DMS53 treated with DMSO at 0.1 percent for 48 hours (cell line): Measurements from ENCODE around the gene CLDN7.
"Not testable (repeated sequence)": the region's sequence is repeated elsewhere in the genome, so short reads cannot be mapped to it uniquely, and the experiment has no call there.

ENCODE experiments used
- DNase-seq: peaks from one replicate; lab custom pipeline; 2025; ENCODE audit not compliant: unreplicated experiment; lab: John Stamatoyannopoulos, UW

CLDN7 gene

DNA sequence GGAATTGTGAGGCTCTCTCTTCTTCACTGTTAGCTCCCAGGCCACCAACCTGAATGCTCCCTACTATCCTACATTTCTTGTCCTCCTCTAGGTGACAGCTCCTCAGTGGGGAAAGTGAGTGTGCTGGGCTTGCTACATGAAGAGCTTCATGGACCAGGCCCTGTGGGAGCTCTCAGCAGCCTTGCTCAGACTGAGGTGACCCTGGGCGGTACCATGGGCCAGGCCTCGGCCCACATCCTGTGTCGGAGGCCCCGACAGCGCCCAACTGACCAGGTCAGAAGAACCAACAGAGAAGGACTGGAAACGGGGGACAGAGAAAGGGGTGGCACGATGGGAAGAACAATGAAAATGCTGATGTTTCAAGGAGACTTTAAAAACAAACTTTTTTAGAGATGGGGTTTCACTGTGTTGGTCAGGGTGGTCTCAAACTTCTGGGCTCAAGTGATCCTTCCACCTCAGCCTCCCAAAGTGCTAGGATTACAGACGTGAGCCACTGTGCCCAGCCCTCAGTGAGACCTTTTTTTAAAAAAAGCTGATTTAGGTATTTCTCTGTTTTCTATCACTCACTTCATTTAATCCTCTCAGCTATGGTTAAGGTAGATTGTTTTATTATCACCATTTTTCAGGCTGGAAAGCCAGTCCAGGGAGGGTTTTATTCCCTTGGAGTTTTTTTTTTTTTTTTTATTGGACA lies 5.4 kb downstream of the CLDN7 start:
- DNase-seq = no peak

DNA sequence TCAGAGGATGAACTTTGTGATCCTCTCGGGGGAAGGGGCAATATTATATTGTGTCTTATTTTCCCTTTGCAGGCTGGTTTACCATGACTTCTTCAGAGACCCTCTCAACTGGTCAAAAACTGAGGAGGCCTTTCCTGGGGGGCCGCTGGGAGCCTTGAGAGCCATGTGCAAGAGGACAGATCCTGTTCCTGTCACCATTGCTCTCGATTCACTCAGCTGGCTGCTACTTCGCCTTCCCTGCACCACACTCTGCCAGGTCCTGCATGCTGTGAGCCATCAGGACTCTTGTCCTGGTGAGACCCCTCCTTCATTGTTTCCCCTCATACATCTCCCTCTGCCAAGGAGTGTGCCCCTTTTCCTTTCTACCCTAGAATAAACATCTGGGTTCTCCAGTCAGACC lies 7.8 kb downstream of the CLDN7 start:
- DNase-seq = no peak

DNA sequence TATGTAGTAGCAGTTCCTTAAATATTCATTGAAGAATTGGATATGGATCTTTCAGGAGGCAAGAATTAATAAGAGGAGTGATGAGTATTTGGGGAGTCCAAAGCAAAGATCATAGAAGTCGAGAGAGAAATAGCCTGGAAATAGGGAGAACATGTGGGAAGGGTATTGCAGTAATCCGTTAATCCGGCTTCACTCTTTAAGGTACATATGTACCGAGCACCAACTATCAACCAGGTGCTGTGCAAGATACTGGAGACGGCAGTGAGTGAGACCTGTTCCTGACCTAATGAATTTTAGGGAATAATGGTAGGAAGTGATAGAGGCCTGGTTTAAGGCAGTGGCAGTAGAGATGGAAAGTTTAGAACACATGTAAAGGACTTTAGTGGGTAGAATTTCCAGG lies 9.2 kb downstream of the CLDN7 start:
- no peak for DNase-seq

DNA sequence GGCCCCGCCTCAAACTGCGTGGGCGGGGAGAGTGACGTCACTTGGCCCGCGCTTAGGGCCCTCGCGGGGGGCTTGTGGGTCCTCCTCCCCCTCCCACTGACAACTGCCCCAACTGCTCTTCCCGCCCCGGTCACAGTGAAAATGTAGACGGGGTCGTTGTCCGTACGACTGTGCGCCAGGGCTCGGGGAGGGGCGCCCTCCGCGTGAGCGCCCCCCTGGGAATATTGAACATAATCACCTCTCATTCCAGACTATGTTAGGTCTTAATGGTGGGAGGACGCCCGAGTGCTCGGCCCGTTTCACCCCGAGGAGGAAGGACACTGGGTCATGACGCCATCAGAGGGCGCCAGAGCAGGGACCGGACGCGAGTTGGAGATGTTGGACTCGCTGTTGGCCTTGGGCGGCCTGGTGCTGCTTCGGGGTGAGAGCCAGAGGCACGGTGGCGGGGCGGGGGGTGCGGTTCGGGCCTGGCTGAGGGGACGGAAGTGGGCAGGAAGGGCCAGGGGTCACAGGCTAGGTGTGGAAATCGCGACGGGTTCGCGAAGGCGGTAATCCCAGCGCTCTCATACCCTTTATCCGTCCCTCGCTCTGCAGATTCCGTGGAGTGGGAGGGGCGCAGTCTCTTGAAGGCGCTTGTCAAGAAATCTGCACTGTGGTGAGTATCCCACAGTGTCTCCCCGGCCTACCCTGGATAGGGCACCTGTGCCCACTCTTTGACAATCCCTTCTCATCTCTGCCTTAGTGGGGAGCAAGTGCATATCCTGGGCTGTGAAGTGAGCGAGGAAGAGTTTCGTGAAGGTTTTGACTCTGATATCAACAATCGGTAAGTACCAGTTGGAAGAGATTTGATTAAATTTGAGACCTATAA lies 9.9 kb downstream of the CLDN7 start, which contains the start of gene ELP5:
Gene ELP5, plus strand, starts transcription at position 40 of the 868 bp plus-strand sequence. Its CDS starts 336 bp downstream, at position 376.
- DNase-seq = peak; percentile 87

DNA sequence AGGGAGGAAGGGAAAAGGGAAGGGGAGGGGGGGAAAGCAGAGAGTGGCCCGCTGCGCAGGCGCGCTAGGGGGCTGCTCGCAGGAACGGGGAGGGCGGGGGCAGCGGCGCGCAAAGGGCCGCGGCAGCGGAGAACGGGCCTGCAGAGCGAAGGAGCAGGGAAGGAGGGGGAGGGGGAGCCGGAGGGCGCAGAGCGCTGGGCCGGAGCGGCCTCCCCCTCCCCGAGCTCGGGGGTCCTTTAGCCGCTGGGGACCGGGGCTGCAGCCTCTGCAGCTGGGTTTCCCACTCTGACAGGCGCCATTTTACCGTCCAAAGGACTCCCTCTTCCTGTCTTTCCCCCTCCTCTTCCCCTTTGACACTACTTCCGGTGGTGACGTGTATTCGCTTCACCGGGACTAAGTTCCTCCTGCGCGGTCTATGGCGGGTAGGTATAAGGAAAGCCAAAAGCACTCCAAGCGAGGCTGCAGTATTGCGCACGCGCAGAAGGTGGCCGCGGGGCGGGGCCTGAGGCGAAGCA lies 10.6 kb downstream of the CLDN7 start, which contains the start of gene CTDNEP1:
Gene CTDNEP1, minus strand, starts transcription at position 74 of the 515 bp plus-strand sequence. CDS start 438 bp downstream, outside the sequence.
- DNase-seq = peak; percentile 99

DNA sequence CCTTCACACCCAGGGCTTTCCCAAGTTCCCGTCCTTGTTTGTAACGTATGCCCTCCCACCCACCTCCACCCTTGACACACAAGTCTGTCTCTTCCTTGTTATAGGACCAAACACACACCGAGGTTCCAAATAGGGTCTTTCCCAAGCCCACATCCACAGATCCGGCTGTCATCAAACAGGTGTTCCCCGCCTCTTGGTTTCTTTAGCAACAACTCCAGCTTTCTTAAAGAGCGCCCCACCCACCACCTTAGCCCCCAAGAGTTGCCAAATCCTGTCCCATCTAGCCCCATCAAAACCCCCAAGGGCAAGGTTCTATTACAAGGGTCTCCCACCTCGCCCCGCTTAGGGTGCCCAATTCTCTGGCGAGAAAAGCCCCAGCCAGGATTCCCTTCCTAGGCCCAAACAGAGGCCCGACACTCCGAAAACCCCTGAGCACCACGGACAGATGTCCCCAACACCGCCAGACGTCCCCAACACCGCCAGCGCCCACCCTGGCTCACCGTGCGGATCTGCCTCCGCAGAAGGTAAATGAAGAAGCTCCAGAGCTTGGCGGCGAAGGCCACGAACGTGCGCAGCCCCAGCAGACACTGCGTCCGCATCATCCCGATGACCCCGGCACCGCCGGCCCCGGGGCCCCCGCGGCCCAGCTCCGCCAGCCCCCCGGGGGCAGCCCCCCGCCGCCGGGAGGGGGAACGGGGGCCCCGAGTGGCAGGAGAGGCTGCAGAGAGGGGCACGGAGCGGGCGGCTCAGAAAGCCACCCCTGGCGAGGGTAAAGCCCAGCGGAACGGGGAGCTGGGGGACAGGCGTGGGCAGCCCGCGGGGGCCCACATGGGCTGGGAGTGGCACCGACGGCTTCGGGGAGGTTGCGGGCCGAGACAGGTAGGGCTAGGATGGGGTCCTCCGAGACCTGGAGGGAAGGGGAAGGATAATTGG lies 11.3 kb downstream of the CLDN7 start:
- no peak for DNase-seq

DNA sequence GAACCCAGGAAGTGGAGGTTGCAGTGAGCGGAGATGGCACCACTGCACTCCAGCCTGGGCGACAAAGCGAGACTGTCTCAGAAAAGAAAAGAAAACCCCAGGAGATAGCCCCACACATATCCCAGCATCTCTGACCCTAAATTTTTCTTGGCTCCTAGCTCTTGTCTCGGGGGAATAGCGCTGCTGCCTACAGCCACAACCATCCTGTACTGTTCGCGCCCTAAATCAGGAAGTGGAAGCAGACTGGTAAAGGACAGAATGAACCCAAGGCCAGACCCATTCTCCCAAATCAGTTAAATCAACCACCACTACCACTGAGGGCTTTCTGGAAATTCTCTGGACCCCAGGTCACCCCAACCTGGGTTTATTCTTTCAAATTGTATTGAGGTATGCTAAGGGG lies 12.4 kb downstream of the CLDN7 start:
- DNase-seq = no peak

DNA sequence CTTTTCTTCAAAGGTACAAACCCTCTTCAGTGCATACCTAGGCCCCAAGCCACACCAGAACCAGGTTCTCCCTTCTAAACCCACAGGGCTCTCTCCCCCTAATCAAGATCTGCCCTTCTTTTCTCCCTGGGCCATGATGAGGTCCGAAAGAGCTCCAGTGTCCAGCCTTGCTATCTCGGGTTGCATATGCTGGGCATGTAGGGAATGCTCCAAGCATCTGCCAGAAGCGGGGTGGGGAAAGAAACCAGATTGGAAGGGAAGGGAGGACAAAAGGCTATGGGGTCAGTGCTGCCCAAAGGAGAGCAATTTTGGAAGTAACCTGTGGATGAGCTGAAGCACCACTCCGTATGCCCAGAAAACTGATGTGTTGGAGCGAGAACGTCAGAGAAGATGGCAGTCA lies 13.1 kb downstream of the CLDN7 start:
- no peak for DNase-seq

DNA sequence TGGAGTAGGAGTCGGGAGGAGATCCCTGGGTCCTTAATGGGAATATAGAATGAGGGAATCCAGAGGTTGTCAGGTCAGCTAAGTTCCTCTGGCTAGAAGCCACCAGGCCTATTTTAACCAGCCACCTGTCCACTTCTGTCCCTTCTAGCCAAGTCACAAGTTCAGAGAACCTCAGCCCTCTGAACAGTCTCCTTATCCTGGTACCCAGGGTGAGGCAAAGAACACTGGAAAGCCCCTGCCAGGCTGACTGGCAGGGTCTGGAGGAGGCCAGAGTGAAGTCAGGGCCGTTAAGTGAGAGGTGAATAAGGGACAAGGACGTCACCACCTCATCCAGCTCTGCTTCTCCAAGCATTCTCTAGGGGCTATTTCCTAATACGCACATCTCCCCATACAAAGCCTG lies 13.5 kb downstream of the CLDN7 start:
- no peak for DNase-seq

DNA sequence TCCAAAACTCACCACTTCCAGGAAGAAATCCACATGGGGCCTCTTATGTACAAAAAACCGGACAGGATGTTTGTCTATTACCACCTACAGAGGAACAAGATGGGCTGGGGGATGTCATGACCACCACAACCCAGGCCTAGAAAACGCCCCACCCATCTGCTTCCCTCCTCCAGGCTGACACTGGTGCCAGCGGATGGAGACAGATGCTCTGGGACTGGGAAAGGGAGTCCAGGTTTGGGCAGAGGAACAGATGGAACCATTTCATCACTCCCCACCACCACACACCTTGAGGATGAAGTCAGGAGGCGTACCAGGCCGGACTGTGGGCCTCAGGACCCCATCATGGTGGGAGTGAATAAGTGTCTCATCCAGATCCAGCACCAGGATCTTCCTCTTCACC lies 15.5 kb downstream of the CLDN7 start:
- DNase-seq = no peak

DNA sequence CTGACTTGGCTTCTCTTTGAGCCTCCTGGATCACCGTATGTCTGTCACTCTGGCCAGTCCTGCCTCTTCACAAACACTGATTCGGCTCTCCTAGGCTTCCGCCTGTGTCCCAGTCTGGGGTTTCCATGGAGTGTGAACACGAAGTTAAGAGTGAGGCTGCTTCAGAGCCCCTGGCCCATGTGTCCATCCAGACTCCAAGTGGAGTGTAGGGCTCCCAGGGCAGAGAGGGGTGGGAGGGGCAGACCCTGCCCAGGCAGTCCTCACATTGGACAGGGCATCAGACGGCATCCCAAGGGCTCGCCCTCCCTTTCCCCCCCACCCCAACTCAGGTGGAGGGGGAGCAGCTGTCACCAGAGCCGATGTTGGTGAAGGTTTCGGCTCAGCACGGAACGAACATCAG lies 18.4 kb downstream of the CLDN7 start:
- DNase-seq = not testable (repeated sequence)

DNA sequence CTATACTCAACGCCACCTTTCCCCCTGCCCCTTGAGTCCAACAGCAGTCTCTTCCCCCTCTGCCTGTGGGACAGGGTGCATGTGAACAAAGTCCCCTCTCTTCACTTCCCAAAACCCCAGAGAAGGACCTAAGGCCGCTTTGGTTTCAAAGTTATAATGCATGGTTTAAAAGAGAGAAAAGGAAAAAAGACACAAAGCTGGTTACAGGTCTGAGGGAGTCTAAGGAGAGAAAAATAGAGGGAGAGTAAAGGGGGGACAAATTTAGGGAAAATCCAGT lies 18.9 kb downstream of the CLDN7 start:
- no peak for DNase-seq

DNA sequence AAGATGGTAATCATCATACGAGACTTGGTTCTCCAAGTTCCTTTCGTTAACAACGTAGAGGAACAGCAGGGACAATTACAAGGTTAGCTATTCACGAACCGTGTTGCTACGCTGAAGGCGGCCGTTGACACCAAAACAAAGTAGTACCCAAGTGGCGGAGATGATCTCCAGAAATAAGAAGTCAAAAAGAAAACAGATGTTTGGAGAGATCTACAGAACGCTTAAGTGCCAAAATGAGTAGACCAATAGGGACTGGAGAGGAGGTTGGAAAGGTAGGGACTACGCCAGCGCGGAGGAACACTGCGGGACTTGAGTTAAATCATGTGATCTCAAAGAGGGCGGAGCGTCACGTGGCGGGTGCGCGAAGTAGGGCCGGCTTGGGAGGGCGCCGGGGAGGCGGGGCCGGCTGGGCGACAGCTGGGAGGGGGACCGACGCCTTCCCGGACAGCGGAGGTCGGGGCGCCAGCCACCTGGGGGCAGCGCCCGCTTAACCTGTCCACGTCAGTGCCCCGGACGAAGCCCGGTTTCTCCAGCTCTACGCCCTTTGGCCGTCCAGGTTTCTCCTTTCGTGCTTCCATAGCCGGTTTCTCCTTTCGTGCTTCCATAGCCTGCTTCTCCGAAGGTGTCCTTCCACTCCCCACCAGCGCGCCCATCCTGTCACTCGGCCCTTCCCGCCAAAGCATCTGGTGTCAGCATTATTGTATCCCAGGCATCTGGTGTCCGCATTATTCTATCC lies 19.4 kb downstream of the CLDN7 start:
- peak; percentile 96 for DNase-seq

DNA sequence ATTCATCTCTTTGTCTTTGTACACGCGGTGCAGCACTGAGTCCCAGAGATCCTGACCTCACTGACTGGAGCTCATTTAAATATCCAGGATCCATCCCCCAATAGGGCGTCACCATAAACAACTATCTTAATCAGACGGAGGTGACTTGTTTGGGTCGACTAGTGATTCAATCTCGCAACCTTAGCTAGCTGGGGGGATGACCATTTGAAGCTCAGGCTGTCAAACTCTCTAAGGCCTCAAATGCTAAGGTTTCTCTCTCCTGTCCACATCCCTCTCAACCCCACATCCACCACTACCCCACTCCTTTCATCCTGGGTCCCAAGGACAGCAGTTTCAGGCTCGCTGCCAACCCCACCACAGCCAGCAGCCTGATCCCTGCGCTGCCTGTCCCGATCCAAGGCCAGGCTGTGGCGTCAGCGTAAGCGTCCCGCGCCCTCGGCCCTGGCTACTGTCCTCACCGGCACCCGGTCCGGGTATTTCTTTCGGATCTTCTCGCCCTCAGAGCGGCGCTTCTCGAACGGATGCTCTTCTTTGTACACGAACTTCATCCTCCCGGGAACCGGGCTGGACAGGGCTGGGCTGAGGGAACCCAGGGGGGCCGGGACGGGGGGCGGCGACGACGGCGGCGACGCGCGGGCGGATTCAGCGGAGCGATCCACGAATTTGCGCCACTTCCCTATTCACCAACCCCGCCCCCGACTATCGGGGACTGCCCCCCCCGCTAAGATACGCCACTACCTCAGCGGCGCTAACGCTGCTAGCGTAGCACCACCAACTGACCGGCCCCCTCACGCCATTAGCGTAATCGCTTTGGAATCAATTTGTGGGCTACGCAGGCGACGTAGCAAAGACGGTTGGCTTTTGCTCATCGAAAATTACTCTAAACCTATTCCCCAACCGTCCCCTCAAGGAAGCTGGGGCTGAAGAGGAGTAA lies 20.2 kb downstream of the CLDN7 start, which contains the start of gene GABARAP:
Gene GABARAP, minus strand, starts transcription at position 667 of the 934 bp plus-strand sequence. Its CDS starts 119 bp downstream, at position 548.
- DNase-seq = peak; percentile 94

DNA sequence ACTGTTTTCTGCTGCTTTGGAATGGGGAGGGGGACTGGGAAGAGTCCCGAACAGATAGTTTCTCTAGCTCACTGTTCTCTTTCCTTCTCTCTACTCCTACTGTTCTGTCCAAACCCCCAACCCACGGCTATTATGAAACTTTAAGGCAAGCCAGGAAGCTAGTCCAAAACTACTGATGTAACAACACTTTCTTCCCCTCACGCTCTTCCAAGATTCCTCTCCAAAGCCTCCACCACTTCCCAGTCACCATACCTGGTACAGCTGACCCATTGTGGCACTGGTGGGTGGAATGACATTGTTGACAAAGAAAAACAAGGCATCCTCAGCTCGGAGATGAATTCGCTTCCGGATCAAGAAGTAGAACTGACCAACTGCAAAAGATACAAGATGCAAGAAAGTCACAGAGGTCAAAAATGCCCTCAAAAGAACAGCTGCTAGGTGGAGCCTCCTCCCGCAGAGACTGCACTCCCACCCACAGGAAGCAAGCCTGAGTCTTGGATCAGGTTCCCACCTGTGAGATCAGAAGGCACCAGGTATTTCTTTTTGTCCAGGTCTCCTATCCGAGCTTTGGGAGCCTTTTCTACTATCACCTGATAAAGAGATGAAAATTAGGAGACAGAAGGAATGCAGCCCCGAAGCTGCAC lies 21.1 kb downstream of the CLDN7 start:
- no peak for DNase-seq

DNA sequence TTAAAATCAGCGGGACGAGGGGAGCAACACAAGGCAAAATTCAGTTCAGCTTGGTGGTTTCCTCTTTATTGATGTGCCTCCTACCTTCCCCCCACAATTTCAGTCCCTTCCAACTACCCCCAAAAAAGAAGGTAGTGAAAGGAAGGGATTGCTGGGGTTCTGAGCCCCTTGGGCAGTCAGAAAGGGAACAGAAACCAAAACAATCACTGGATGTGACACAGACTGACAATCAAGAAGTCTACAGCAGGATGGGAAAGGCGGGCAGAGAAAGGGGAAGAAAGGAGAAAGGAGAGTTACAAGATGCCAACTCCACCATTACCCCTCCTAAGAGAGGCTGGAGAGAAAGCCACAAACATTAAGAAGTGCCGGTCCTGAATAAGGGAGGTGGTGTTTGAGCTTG lies 21.9 kb downstream of the CLDN7 start:
- no peak for DNase-seq

DNA sequence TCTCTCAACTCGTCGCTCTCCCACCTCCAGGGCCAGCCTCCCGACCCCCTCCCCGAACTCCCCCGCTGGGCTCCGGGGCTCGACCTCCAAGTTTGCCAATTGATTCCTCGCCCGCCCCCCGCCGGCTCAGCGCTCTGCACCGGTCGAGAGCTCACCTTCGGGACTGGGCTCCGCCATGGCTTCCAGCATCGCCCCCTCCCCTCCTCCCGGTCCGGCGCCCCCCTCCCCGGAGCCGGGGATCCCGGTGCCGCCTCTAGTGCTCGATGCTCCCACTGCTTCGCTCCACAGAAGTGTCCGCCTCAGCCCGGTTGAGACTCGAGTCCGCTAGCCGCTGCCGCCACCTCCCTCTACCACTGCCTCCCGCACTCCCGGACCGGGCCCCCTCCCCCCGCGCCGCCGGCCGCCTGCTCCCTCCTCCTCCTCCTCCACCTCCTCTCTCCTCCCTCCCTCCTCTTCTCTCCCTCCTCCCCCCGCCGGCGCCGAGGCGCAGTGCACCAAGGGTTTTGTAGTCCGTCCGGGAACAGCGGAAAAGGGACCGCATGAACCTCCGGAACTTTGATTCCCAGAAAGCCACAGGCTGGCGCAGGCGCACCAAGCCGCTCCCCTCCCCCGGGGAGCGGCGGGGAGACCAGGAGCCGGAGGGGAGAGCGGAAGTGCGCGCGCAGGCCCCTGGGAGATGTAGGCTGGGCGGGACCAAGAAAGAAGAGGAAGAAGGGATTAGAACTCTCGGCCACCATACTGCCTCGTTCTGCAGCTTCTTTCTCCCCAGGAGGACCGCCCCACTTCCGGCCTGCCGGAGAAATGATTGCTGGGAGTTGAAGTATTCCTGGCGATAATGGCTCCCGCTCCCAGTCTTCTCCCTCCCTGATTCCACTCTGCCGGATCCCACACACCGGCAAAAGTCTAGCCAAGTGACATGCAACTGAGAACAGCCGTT lies 22.9 kb downstream of the CLDN7 start, which contains the start of gene PHF23:
Gene PHF23, minus strand, starts transcription at position 367 of the 937 bp plus-strand sequence. Its CDS starts 178 bp downstream, at position 189.
- DNase-seq = peak; percentile 99
